GM18507 (cell line): Measurements from ENCODE around the gene XPNPEP1.

Source experiments
- DNase-seq: peaks from one replicate; pipeline ENCODE4 v3.0.0; 2011; ENCODE audit warnings: low read depth; ENCODE audit not compliant: insufficient read length; ENCODE audit errors: extremely low spot score
- FAIRE-seq: peaks from 2 replicates; lab custom pipeline; 2011; peaks lifted over from hg19 to GRCh38; lab: Jason Lieb, UNC

XPNPEP1 gene

GRCh38 chr10:109922976-109923921 is at the start of gene XPNPEP1:
Gene XPNPEP1, minus strand, starts transcription at chr10:109923511. Its CDS starts 78 bp downstream, at chr10:109923433.
- FAIRE-seq = peak; percentile 80
- peak; percentile 83 for DNase-seq

- DNase-seq (no peak), FAIRE-seq (no peak)
Measured at GRCh38 chr10:109972372-109973001, 49.2 kb upstream of the XPNPEP1 start.

- no peak for FAIRE-seq
- DNase-seq = no peak
Measured at GRCh38 chr10:109971634-109972033, 48.3 kb upstream of the XPNPEP1 start.

- no peak for FAIRE-seq
- DNase-seq = no peak
Measured at GRCh38 chr10:109969760-109970346, 46.5 kb upstream of the XPNPEP1 start.

GRCh38 chr10:109968953-109969759 is 45.8 kb upstream of the XPNPEP1 start:
- DNase-seq (no peak), FAIRE-seq (no peak)

DNA sequence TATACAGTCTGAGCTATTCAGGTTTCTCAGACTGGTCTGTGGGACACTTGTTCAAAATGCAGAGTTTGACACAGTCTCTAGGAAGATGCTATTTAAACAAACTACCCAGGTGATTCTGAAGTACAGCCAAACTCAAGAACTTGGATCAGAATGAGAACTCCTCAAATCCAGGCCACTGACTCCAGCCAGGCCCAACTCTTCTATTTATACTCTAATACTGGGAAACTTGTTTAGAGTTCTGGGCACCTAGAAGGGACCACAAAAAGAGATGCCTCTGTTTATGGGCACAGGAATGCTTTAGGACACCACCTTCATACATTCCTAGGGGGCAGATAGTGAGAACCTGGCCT is 44.4 kb upstream of the XPNPEP1 start:
- no peak for DNase-seq
- FAIRE-seq = no peak

DNA sequence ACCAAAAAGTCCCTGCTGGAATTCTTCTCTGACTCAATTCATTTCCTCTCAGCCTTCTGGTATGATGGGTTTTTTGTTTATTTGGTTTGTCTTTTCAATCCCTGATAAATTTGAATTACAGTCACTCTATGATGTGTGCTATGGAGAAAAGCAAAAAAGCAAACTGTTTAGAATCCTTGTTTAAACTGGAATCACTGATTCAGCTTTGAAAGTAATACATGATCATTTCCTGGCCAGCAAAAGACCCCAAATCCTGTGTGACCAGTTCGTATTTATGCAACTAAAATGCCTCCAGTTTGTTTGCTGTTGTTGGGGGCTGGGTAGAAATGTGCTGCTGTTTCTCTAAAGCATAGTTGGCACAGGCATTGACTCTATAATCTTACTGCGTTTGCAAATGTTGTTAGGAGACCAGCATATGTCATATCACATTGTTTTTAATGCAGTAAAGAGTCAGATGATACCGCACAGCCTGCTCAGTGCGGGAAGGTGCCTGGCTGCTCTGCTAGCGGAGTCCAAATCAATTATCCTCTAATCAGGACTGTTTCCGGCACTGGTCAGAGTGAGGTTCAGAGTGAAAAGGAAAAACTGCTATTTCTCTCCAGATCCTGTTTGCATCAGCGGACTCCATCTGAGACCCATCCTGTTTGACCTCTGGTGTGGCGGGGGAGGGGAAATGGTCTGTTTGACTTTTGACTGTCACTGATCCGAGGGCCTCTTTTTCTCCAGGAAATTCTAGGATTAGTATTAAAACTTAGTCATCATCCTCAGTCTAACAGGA is 43.8 kb upstream of the XPNPEP1 start:
- DNase-seq (no peak), FAIRE-seq (no peak)

DNA sequence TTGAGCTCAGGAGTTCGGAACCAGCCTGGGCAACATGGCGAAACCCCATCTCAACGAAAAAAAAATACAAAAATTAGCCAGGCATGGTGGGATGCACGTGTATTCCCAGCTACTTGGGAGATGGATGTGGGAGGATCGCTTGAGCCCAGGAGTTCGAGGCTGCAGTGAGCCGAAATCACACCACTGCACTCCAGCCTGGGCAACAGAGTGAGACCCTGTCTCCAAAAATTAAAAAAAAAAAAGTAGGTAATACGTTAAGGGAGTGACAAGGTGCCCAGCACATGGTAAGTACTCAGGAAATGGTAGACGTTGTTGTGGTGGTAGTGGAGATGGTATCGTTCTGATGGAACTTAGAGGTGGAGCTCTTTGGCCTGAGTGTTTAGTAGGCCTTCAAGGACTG is 41.0 kb upstream of the XPNPEP1 start:
- FAIRE-seq = no peak

DNA sequence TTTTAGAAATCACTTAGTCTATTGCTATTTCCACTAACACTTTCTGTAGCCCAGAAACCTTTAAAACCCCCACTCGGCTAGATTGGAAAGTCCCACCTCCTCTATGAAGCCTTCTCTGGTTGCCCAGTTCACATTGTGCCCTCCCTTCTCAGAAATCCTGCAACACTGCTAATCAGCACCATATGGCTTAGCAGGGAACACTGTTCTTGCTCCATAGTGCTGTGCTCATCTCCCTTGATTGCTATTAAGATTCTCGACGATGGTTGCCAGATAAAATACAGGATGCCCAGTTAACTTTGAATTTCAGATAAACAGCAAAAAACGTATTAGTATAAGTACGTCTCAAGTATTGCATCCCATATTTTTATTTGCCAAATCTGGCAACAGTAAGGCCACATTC is 40.1 kb upstream of the XPNPEP1 start:
- DNase-seq = no peak
- FAIRE-seq = no peak

More for the DNA sequence above, 41.0 kb upstream of the XPNPEP1 start:
- no peak for DNase-seq

DNA sequence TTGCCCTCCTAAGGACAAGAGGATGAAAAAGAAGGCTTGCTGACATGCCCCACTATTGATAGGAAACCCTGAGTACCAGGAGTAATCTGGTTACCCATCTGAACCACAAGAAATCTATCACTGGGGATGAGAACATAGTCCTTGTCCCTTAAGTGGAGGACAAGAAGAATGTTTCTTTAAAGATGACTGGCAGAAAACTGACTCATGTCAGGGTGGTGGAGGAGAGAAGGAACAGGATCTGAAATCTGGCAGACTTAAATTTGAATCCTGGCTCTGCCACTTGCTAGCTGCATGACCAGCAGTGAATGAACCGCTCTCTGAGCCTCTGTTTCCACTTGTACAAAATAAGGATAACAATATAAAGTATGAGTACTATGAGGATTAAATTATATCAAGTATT is 38.9 kb upstream of the XPNPEP1 start:
- DNase-seq = no peak

DNA sequence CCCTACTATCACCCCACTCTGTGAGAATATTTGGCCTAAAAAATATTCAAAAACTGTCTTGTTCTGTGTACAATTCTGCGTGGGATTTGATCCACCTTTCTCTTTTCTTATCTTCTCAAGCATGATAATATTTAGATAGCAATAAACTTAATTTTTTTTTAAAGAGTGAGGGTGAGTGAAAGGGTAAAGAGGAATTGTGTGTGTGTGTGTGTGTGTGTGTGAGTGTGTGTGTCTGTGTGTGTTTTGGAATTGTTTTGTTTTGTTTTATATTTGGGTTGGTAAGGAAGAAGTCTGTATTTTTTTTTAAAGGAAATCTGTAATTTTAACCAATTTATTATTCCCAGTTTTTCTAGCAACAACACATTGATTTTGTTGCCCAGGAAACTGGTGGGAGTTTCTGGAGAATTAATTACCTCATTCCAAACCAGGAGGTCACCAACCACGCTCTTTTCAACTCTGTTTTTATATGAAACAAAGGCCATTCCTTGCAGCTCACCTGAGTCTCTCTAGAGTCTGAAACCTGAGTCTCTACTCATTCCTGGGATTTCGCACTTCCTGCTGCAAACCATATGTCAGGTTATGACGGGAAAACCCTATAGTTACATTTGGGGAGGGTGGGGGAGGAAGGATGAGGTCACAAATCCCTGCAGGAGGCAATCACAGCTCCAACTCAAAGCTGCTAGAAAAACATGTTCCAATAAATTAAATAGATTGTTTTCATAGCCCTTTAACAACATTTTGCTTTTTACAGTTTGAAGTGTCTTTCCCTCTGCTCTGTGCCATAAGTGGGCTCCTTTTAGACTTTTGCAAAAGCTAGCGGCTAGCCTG is 38.1 kb upstream of the XPNPEP1 start:
- DNase-seq = no peak
- FAIRE-seq = no peak

More for the DNA sequence above, 38.9 kb upstream of the XPNPEP1 start:
- no peak for FAIRE-seq

DNA sequence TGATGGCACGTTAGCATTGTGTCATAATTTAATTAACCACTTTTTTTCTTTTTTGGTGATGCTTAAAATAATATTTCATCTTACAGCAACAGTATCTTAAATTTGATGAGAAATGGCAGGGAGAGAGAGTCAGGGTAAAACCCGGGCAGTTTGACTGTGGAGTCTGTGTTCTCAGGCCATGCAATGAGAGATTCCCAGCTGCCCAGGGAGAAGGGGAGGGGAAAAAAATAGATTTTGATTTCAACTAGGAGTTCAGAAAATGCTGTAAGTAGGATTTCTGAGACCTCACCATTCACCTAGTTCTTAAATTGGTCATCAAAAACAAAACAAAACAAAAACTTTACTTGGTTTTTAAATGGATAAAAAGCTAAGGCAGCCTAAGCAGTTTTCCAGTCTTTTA is 37.4 kb upstream of the XPNPEP1 start:
- DNase-seq = no peak
- no peak for FAIRE-seq

- no peak for DNase-seq
- no peak for FAIRE-seq
Measured at GRCh38 chr10:109959259-109960145, 36.2 kb upstream of the XPNPEP1 start.

DNA sequence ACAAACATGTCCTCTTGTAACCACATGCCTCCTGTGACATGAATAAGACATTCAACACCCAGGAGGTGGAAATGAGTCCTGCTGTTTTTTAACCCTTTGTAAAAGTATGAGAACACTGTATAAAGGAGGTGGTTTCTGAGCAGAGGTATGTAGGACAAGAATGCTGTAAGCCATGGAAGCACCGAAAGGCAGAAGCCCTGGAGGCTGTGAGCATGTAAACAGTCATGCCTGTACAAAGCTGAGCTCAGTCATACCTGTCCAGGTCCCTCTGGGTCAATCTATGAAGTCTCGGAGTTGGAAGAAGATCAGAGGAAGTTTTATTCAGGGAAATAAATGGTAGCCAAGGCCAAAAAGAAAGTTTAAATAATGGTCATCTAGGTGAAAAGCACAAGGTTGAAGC is 34.7 kb upstream of the XPNPEP1 start:
- DNase-seq (no peak), FAIRE-seq (no peak)

DNA sequence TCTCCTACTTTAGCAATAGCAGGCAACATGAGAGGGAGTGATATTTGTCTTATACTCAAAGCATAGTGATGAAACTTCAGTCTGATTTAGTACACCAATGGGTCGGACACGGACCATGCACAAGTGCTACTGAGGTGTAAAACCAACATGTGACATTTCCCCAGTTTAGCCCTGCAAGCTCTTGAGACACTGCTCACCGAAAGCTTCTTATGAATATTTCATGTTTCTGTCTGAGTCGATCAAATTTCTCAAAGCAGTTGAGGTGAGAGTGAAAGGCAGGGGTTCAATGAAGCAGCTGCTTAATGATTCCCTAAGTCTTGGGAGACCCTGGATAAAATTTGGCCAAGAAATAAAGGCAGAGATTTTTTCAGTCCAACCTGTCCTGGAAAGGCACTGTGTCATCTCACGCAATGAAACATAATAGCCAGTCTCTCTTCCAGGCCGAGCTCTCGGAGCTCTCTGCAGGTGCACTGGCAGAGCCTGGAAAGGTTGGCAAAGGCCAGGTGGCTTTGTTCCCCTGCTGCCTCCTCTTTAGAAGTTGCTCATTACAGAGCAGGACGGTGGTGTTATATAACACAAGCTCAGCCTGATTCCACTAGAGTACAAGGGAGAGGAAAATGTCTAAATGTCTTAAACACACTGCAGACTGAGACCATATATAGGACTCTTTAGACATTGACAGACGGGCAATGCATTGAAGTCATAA is 33.9 kb upstream of the XPNPEP1 start:
- FAIRE-seq (peak; percentile 95), DNase-seq (peak; percentile 37)

GRCh38 chr10:109956454-109957091 is 33.3 kb upstream of the XPNPEP1 start:
- DNase-seq (peak; percentile 42), FAIRE-seq (no peak)
